A549 (cell line): ENCODE results near the gene RUNX1. TPM values are rescaled to one million over a fixed set of nuclear protein-coding genes. Genes with fewer than 3 reads are reported as not detected.
A peak's percentile ranks its signal among the peaks of the same experiment; 100 is the strongest.

ENCODE experiments used
- ATAC-seq, 2 experiments: fragments of 200-7000 bp in 1 of 2; fragments of >200 bp in 1 of 2; cut with Nextera tagmentation in 1 of 2; cut with Tn5 transposase in 1 of 2; 3 replicates each; pipeline versions ENCODE4 v1.8.0 to v1.9.1; 2018 to 2020; ENCODE audit warnings: mild to moderate bottlenecking in 1 of 2, moderate library complexity in 1 of 2
- CTCF ChIA-PET: fragments of 300-600 bp; sonication (Branson Sonifier 250); formaldehyde crosslinking; extraction: SDS; loops from one replicate; lab custom pipeline; 2021; ENCODE audit warnings: antibody characterized with exemption, inconsistent platforms; lab: Yijun Ruan, JAX
- POLR2A ChIA-PET: fragments of 350-600 bp; formaldehyde crosslinking; extraction: SDS; loops from one replicate; lab custom pipeline; 2021; ENCODE audit warnings: antibody characterized with exemption, inconsistent platforms; lab: Yijun Ruan, JAX
- DNase-seq, 2 experiments: peaks; one replicate each; pipeline versions ENCODE4 v3.0.0 to v3.0.0-alpha.2; 2011 to 2016; ENCODE audit warnings: low read depth in 1 of 2, low spot score in 1 of 2
- FAIRE-seq: peaks from 2 replicates; lab custom pipeline; 2011; peaks lifted over from hg19 to GRCh38; lab: Jason Lieb, UNC
- H3K27ac ChIP-seq, 2 experiments: fragments of >200 bp; sonication (Bioruptor Twin); formaldehyde crosslinking; 3 replicates each; pipeline ENCODE4 v1.5.1; 2016 to 2017
- H3K4me1 ChIP-seq: fragments of >200 bp; sonication (Bioruptor Twin); formaldehyde crosslinking; 3 replicates; pipeline ENCODE4 v1.6.1; 2016
- H3K4me2 ChIP-seq: fragments of >200 bp; sonication (Bioruptor Twin); formaldehyde crosslinking; 3 replicates; pipeline ENCODE4 v1.6.1; 2016
- H3K4me3 ChIP-seq: fragments of >200 bp; sonication (Bioruptor Twin); formaldehyde crosslinking; 3 replicates; pipeline ENCODE4 v1.5.1; 2016
- H3K9me3 ChIP-seq: fragments of >200 bp; sonication (Bioruptor Twin); formaldehyde crosslinking; 3 replicates; pipeline ENCODE4 v1.6.1; 2016
- CEBPB ChIP-seq, 2 experiments: fragments of >200 bp in 1 of 2; sonication (Bioruptor Twin) in 1 of 2; formaldehyde crosslinking in 1 of 2; IDR thresholded peaks; 2 replicates each; pipeline ENCODE4 v1.6.1; 2012 to 2016
- EP300 ChIP-seq, 2 experiments: fragments of >200 bp; sonication (Bioruptor Twin); formaldehyde crosslinking; IDR thresholded peaks; 2 replicates in 1 of 2; 3 replicates in 1 of 2; pipeline ENCODE4 v1.6.1; 2016 to 2017
- FOSL2 ChIP-seq, 2 experiments: fragments of 450-650 bp in 1 of 2; fragments of >200 bp in 1 of 2; sonication (Bioruptor Twin) in 1 of 2; formaldehyde crosslinking; IDR thresholded peaks; 2 replicates each; pipeline versions ENCODE4 v1.5.0 to v1.6.1; 2016 to 2020; ENCODE audit warnings: mild to moderate bottlenecking in 1 of 2, moderate library complexity in 1 of 2
- HES2 ChIP-seq: fragments of >200 bp; sonication (Bioruptor Twin); formaldehyde crosslinking; IDR thresholded peaks from 2 replicates; pipeline ENCODE4 v1.6.1; 2016
- HOXB13 ChIP-seq: fragments of 250-450 bp; sonication (Bioruptor Pico); IDR thresholded peaks from 2 replicates; pipeline ENCODE4 v1.5.0; 2020; ENCODE audit warnings: low read depth, mild to moderate bottlenecking, moderate library complexity
- MAZ ChIP-seq: fragments of 150-350 bp; IDR thresholded peaks from 2 replicates; pipeline ENCODE4 v1.6.1; 2014; ENCODE audit warnings: antibody characterized with exemption, low read depth, low read length, borderline replicate concordance
- NFE2L2 ChIP-seq: fragments of 150-350 bp; conservative IDR thresholded peaks from 2 replicates; pipeline ENCODE4 v1.6.1; 2014; ENCODE audit warnings: low read length
- NPAS2 ChIP-seq: fragments of 250-450 bp; sonication (Bioruptor Pico); IDR thresholded peaks from 2 replicates; pipeline ENCODE4 v1.8.0; 2022; ENCODE audit warnings: mild to moderate bottlenecking, moderate library complexity, borderline replicate concordance
- NR3C1 ChIP-seq: fragments of >200 bp; sonication (Bioruptor Twin); formaldehyde crosslinking; IDR thresholded peaks from 3 replicates; pipeline ENCODE4 v1.6.1; 2017
- PBX3 ChIP-seq: IDR thresholded peaks from 2 replicates; pipeline ENCODE4 v1.6.1; 2012
- POLR2A ChIP-seq: IDR thresholded peaks from 2 replicates; pipeline ENCODE4 v1.6.1; 2012; ENCODE audit warnings: mild to moderate bottlenecking, low read length
- POLR2AphosphoS2 ChIP-seq: conservative IDR thresholded peaks from 2 replicates; pipeline ENCODE4 v1.6.1; 2012; ENCODE audit warnings: low read length, improper control_type of control experiment, inconsistent platforms
- RAD21 ChIP-seq, 2 experiments: fragments of >200 bp in 1 of 2; sonication (Bioruptor Twin) in 1 of 2; formaldehyde crosslinking in 1 of 2; IDR thresholded peaks in 1 of 2; conservative IDR thresholded peaks in 1 of 2; 2 replicates in 1 of 2; 3 replicates in 1 of 2; pipeline ENCODE4 v1.6.1; 2012 to 2018; ENCODE audit warnings: inconsistent platforms in 1 of 2
- SMC3 ChIP-seq: fragments of >200 bp; sonication (Bioruptor Twin); formaldehyde crosslinking; IDR thresholded peaks from 3 replicates; pipeline ENCODE4 v1.6.1; 2018; ENCODE audit warnings: inconsistent platforms
- TP53 ChIP-seq: fragments of 250-450 bp; sonication (Bioruptor Pico); IDR thresholded peaks from 2 replicates; pipeline ENCODE4 v1.5.0; 2021; ENCODE audit warnings: mild to moderate bottlenecking, moderate library complexity
- USF2 ChIP-seq: fragments of 450-650 bp; IDR thresholded peaks from 2 replicates; pipeline ENCODE4 v1.6.1; 2014; ENCODE audit warnings: antibody characterized with exemption
- ZFP36 ChIP-seq: fragments of 450-650 bp; IDR thresholded peaks from 2 replicates; pipeline ENCODE4 v1.6.1; 2014; ENCODE audit warnings: borderline replicate concordance; ENCODE audit not compliant: partially characterized antibody
- ZNF302 ChIP-seq: fragments of 250-450 bp; sonication (Bioruptor Pico); IDR thresholded peaks from 2 replicates; pipeline ENCODE4 v1.9.0; 2021; ENCODE audit warnings: inconsistent platforms, mild to moderate bottlenecking, moderate library complexity
- WGBS: methylation state at CpG from one replicate; pipeline ENCODE4 v1.1.6; 2017; ENCODE audit errors: missing lambda C conversion rate; 5-methylcytosine and 5-hydroxymethylcytosine counted together
- polyA minus RNA-seq: library from RNA; depleted of rRNA, polyadenylated mRNA; stranded (reverse); fragments of >200 nt; gene quantifications from 2 replicates; pipeline ENCODE4 v1.2.3, GENCODE V29; 2011; rRNA and poly(A)+ RNA removed
- polyA plus RNA-seq, 4 experiments: library from polyadenylated mRNA; depleted of rRNA in 3 of 4; stranded (reverse); fragments of >200 nt; fragmentation: RNase III in 1 of 4; extraction: RNeasy Plus Mini Kit Qiagen cat#74134 plus additional on column Dnase treatment in 1 of 4; gene quantifications; 2 replicates in 3 of 4; 3 replicates in 1 of 4; pipeline ENCODE4 v1.2.3, GENCODE V29; 2011 to 2017
- TF ChIP-seq, protein P1 (sequence below): fragments of >200 bp; sonication (Bioruptor Twin); formaldehyde crosslinking; IDR thresholded peaks from 3 replicates; pipeline ENCODE4 v1.6.1; 2016

Gene RUNX1
- polyA plus RNA-seq (2011; rRNA removed) (5.5 and 6.2 TPM in 2 replicates), polyA plus RNA-seq (2017; fragmentation: RNase III; extraction: RNeasy Plus Mini Kit Qiagen cat#74134 plus additional on column Dnase treatment) (5.5 to 5.9 TPM (median 5.8 TPM) in 3 replicates), polyA minus RNA-seq (13.4 and 15.1 TPM in 2 replicates)
- polyA plus RNA-seq (2012; cell fraction: cytosol; rRNA removed): 6.9 and 8.4 TPM in 2 replicates
- polyA plus RNA-seq (2012; cell fraction: nucleus; rRNA removed): 12.6 and 20.6 TPM in 2 replicates

GRCh38 chr21:35048706-35049617, at the start of gene RUNX1:
RUNX1 (minus strand) TSS chr21:35049302.
- DNase-seq (no peak), ATAC-seq (no peak), FAIRE-seq (no peak)
- TF ChIP-seq ZFP36 (no peak), TP53 (CRISPR knock-in tag) (no peak), HES2 (no peak), PBX3 (no peak)
- ChIA-PET POLR2A (interaction anchor here (2.6 kb wide), 1 partner anchor 160 kb away, joined by 20 read pairs; no protein-coding TSS in a partner anchor), CTCF (interaction anchor here (0.7 to 2.0 kb wide), 4 partner anchors 157 to 792 kb away, joined by 3 to 6 read pairs (median 5); no protein-coding TSS in a partner anchor)
- Histone ChIP-seq H3K4me1 (peaks cover 40% of the 10 kb centered on the region), H3K9me3 (no peaks in the 10 kb centered on the region), H3K4me2 (peak within 1 kb of the TSS; percentile 85), H3K27ac (peak within 1 kb of the TSS; percentile 65 to 86), H3K4me3 (no peak within 1 kb of the TSS)
- WGBS: 85% methylated on average over 14 of the region's 14 CpGs

DNA sequence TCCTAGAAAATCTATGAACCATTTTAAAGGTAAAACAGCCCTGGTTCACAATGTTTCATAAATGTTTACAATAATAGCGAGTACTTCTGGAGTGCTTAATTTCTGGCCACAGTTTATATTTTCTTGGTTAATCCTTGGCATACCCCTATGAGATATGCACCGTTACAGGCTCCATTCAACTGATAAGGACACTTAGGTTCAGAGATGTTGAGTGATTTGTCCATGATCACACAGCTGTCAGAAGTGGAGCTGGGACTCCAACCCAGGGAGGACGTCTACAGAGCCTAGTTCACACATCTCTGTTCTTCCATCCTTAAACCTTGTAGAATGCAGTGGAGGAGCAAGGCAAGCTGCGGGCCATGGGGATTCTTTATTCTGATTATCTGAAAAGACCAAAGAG, 48.4 kb upstream of the RUNX1 start:
- POLR2A ChIA-PET: no interaction called here

DNA sequence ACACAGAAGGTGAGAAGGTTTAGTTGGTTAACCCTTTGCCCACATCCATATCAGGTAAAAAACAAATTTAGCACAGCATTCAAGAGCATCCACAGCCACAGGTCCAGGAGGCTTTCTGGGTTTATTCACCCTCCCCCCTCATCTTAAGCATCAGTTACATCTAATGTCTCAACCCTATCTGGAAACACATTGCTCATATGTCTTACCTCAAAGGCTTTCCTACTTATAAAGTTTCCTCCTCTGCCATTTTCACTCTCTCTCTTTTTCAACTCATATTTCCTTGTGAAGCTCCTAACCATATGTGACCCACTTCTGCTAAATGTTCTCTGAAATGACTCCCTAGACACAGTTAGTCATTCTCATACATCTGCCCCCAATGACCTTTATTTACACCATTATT, 47.9 kb upstream of the RUNX1 start:
- TF ChIP-seq POLR2A (no peak), NFE2L2 (no peak), SMC3 (no peak), EP300 (IDR thresholded peaks at IDR 0.05) (no peak), MAZ (no peak), NPAS2 (CRISPR knock-in tag) (no peak), FOSL2 (IDR thresholded peaks at IDR 0.05) (no peak), FOSL2 (CRISPR knock-in tag; IDR thresholded peaks at IDR 0.05) (no peak), ZNF302 (CRISPR knock-in tag) (no peak), HOXB13 (CRISPR knock-in tag) (no peak), NR3C1 (no peak)
- TF ChIP-seq, protein P1, sequence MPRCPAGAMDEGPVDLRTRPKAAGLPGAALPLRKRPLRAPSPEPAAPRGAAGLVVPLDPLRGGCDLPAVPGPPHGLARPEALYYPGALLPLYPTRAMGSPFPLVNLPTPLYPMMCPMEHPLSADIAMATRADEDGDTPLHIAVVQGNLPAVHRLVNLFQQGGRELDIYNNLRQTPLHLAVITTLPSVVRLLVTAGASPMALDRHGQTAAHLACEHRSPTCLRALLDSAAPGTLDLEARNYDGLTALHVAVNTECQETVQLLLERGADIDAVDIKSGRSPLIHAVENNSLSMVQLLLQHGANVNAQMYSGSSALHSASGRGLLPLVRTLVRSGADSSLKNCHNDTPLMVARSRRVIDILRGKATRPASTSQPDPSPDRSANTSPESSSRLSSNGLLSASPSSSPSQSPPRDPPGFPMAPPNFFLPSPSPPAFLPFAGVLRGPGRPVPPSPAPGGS: no peak
- no peak overlapping the region for H3K27ac ChIP-seq
- ChIA-PET CTCF (interaction anchor here (0.9 to 1.3 kb wide), 2 partner anchors 13 to 46 kb away, joined by 3 read pairs; no protein-coding TSS in a partner anchor), POLR2A (no interaction called here)
- ATAC-seq: no peak
- H3K4me3 ChIP-seq: no peak overlapping the region
- no peak for FAIRE-seq
- no peak for DNase-seq
- no peaks in the 10 kb centered on the region for H3K4me1 ChIP-seq
- no peak overlapping the region for H3K4me2 ChIP-seq
- no peaks in the 10 kb centered on the region for H3K9me3 ChIP-seq

More for the DNA sequence above, 48.4 kb upstream of the RUNX1 start:
- DNase-seq (no peak), FAIRE-seq (no peak)
- no peaks in the 10 kb centered on the region for H3K9me3 ChIP-seq
- H3K4me1 ChIP-seq: no peaks in the 10 kb centered on the region
- no peak overlapping the region for H3K4me2 ChIP-seq
- 58% methylated on average over 4 of the region's 4 CpGs for WGBS
- CTCF ChIA-PET: interaction anchor here (1.3 kb wide), 1 partner anchor 13 kb away, joined by 3 read pairs; no protein-coding TSS in a partner anchor
- TF ChIP-seq FOSL2 (IDR thresholded peaks at IDR 0.05) (no peak), FOSL2 (CRISPR knock-in tag; IDR thresholded peaks at IDR 0.05) (no peak), CEBPB (IDR thresholded peaks at IDR 0.05) (no peak), POLR2AphosphoS2 (no peak), RAD21 (conservative IDR thresholded peaks at IDR 0.05 in 1 of 2, IDR thresholded peaks at IDR 0.05 in 1 of 2) (no peak), HOXB13 (CRISPR knock-in tag) (no peak), USF2 (no peak)
- TF ChIP-seq, all 56 proteins: peak for 0
- no peak overlapping the region for H3K4me3 ChIP-seq
- no peak for ATAC-seq
- H3K27ac ChIP-seq: no peak overlapping the region
